Glutamatergic neuron (in vitro differentiated cells): ENCODE results near the gene TRPV5. TPM values are rescaled to one million over a fixed set of nuclear protein-coding genes. Genes with fewer than 3 reads are reported as not detected.

Experiments used
- DNase-seq: peaks from one replicate; pipeline ENCODE4 v3.0.0; 2022
- H3K27ac Mint-ChIP-seq: one replicate; pipeline ENCODE4 v1.8.0; 2020; ENCODE audit warnings: mild to moderate bottlenecking, mixed read lengths, inconsistent platforms; ENCODE audit not compliant: unreplicated experiment
- H3K27me3 Mint-ChIP-seq: one replicate; pipeline ENCODE4 v1.8.0; 2020; ENCODE audit warnings: mild to moderate bottlenecking, moderate library complexity, mixed read lengths, inconsistent platforms; ENCODE audit not compliant: unreplicated experiment
- H3K36me3 Mint-ChIP-seq: one replicate; pipeline ENCODE4 v1.8.0; 2020; ENCODE audit warnings: mild to moderate bottlenecking, mixed read lengths, inconsistent platforms; ENCODE audit not compliant: unreplicated experiment
- H3K4me1 Mint-ChIP-seq: one replicate; pipeline ENCODE4 v1.8.0; 2020; ENCODE audit warnings: mild to moderate bottlenecking, low read depth, mixed read lengths, inconsistent platforms; ENCODE audit not compliant: unreplicated experiment
- H3K4me3 Mint-ChIP-seq: one replicate; pipeline ENCODE4 v1.8.0; 2020; ENCODE audit warnings: mild to moderate bottlenecking, mixed read lengths, inconsistent platforms; ENCODE audit not compliant: unreplicated experiment
- H3K9me3 Mint-ChIP-seq: one replicate; pipeline ENCODE4 v1.8.0; 2020; ENCODE audit warnings: mild to moderate bottlenecking, moderate library complexity, mixed read lengths, inconsistent platforms; ENCODE audit not compliant: unreplicated experiment
- CTCF ChIP-seq: fragments of 200-600 bp; sonication (generic); IDR thresholded peaks from one replicate; pipeline ENCODE4 v1.5.0; 2021; ENCODE audit not compliant: partially characterized antibody, unreplicated experiment
- total RNA-seq: library from RNA; stranded (reverse); fragmentation: NEBNext Ultra II Directional; extraction: Animal tissue kit (Norgen Biotek cat#: 25700); gene quantifications from one replicate; pipeline ENCODE4 v1.2.1, GENCODE V29; 2021; ENCODE audit not compliant: unreplicated experiment

The TRPV5 gene
- total RNA-seq, 1 donor from 2014 or later, result 0.15 TPM

DNA sequence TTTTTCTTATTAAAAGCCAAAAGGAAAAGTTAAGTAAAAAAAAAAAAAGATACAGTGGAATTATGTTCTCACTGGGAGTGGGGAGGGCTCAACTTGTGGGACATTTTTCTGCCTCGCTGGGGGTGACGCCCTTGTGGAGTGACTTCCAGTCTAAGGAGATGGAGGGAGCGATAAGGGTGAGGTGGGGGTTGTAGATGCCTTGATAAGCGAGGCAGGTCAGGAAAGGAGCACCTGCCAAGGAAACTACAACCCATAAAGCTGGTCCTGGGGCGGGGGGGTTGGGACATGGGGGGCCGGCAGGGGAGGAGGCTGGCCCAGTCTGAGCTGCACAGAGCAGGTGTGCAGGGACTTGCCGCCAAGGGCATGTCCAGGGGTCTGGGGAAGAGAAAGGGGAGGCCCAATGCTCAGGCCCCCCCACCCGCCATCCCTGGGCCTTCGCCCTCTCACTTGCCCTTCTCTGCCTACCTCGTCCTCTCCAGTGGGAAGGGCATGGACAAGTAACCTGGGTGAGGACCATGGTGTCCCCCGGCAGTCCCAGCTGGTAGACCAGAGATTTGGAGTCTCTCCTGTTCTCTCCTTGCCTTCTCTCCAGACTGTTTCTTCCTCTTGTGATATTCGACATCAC lies 2.5 kb upstream of the TRPV5 start:
- Mint-ChIP-seq H3K27me3 (peaks cover 3% of the 10 kb centered on the region), H3K9me3 (no peaks in the 10 kb centered on the region), H3K27ac (no peak overlapping the region), H3K4me3 (no peak overlapping the region), H3K4me1 (no peaks in the 10 kb centered on the region), H3K36me3 (peaks cover 4% of the 10 kb centered on the region)
- TF ChIP-seq CTCF, result no peak
- DNase-seq, result no peak

GRCh38 chr7:142934056-142934455 lies 510 bp upstream of the TRPV5 start:
- Mint-ChIP-seq H3K4me1 (no peaks in the 10 kb centered on the region), H3K9me3 (no peaks in the 10 kb centered on the region), H3K27ac (no peak overlapping the region), H3K36me3 (no peaks in the 10 kb centered on the region), H3K27me3 (no peaks in the 10 kb centered on the region), H3K4me3 (no peak overlapping the region)
- DNase-seq, result no peak
- TF ChIP-seq CTCF, result no peak

- TF ChIP-seq CTCF, result no peak
- Mint-ChIP-seq H3K27ac (no peak overlapping the region), H3K36me3 (no peaks in the 10 kb centered on the region), H3K27me3 (no peaks in the 10 kb centered on the region), H3K4me3 (no peak overlapping the region), H3K9me3 (no peaks in the 10 kb centered on the region), H3K4me1 (no peaks in the 10 kb centered on the region)
- DNase-seq, result no peak
Observed at GRCh38 chr7:142933092-142933475, 462 bp downstream of the TRPV5 start.

DNA sequence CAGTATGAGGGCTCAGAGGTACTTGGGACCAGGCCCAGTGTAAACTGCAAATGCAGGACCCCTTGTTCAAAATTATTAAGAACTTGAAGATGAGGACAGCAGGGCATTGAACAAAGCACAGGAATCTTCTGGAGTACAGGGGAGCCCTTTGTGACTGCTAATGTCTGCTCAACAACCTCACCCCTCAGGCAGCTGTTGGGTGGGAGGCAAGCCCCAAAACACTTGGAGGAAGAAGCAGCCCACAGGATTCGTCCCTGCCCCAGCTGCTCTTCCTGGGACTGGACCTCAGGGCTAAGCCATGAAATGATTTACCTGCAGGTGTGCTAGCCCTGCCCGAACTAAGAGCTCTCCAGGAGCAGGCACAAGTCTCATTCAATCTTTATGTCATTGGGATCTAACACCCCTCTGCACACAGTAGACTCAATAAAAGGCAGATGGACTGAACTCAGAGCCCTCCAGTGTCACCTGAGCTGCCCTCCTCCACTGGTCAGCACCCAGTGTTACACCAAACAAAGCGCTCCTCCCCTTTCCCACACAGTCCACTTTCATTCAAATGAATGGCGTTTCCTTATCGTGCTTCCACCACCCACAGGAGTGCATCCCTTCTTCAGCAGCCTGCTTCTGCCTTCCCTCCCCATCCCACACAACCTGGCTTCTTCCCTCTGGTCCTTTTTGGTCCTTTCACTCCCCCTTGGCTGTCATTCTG lies 1.0 kb downstream of the TRPV5 start:
- no peak for DNase-seq
- Mint-ChIP-seq H3K9me3 (no peaks in the 10 kb centered on the region), H3K4me1 (no peaks in the 10 kb centered on the region), H3K4me3 (no peak overlapping the region), H3K27ac (no peak overlapping the region), H3K27me3 (no peaks in the 10 kb centered on the region), H3K36me3 (no peaks in the 10 kb centered on the region)
- TF ChIP-seq CTCF, result no peak

GRCh38 chr7:142930126-142930730 lies 3.3 kb downstream of the TRPV5 start:
- no peak for DNase-seq
- Mint-ChIP-seq H3K27me3 (no peaks in the 10 kb centered on the region), H3K4me1 (no peaks in the 10 kb centered on the region), H3K36me3 (no peaks in the 10 kb centered on the region), H3K4me3 (no peak overlapping the region), H3K27ac (no peak overlapping the region), H3K9me3 (no peaks in the 10 kb centered on the region)
- TF ChIP-seq CTCF, result no peak
